SHP77 treated with DMSO at 0.1 percent for 48 hours (cell line): ENCODE results near the gene GATC.
"Not testable (repeated sequence)": the region's sequence is repeated elsewhere in the genome, so short reads cannot be mapped to it uniquely, and the experiment has no call there.

ENCODE experiments used
- DNase-seq: peaks from one replicate; lab custom pipeline; 2025; lab: John Stamatoyannopoulos, UW

GATC gene

DNA sequence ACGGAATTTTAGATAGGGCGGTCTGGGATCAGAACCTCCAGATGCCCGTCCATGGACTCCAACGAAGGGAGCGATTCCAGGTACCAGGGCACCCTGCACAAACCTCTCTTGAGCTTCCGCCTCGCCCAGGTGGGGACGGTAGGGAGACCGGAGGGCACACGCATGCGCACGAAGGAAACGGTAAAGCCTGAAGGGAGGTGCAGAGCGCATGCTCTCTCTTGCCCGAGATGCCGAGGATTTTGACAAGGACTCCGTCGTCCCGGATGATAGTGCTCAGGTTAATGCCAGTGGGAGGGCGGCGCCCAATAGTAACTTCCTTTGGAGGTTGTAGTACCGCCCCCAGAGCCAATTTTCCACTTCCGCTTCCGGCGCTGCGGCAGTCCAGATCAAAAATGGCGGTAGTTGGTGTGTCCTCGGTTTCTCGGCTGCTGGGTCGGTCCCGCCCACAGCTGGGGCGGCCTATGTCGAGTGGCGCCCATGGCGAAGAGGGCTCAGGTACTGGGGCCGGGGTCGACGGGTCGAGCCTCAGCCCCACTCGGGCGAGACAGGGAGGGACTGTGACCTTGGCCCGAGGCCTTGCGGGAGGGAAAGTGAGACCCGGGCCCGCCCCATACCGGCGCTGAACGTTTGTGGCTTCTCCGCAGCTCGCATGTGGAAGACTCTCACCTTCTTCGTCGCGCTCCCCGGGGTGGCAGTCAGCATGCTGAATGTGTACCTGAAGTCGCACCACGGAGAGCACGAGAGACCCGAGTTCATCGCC lies 8.3 kb upstream of the GATC start, which contains the start of gene COX6A1:
TSS of gene COX6A1 (plus strand) at position 379 of the 760 bp plus-strand sequence. CDS start at position 393, 14 bp downstream.
- DNase-seq = peak; percentile 100

DNA sequence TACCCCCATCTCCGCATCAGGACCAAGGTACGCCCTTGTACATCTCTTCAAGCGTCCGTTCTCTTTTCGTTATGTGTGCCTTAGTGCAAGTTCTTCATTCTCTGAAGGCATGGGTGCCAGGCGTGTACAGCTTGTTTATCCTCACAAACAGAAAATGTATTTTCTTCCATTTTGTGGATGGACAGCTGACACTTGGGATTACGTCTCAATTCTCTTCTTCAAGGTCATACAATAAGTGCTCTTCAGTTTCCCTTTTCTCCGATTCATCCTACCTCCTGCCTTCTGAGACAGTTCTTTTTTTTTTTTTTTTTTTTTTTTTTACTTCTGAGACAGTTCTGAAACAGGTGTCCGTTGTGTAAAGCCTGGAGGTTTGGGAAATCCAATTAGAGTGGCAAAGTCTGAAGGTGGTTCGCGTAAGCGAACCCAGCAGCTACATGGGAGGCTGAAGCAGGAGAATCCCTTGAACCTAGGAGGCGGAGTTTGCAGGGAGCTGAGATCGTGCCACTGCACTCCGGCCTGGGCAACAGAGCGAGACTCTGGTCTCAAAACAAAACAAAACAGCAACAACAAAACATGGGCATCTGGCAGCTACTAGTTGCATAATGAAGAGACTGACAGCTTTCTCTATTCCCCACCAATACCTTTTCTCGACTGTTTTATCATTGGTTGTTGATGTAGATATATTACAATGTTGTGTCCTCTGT lies 7.6 kb upstream of the GATC start:
- DNase-seq = no peak

DNA sequence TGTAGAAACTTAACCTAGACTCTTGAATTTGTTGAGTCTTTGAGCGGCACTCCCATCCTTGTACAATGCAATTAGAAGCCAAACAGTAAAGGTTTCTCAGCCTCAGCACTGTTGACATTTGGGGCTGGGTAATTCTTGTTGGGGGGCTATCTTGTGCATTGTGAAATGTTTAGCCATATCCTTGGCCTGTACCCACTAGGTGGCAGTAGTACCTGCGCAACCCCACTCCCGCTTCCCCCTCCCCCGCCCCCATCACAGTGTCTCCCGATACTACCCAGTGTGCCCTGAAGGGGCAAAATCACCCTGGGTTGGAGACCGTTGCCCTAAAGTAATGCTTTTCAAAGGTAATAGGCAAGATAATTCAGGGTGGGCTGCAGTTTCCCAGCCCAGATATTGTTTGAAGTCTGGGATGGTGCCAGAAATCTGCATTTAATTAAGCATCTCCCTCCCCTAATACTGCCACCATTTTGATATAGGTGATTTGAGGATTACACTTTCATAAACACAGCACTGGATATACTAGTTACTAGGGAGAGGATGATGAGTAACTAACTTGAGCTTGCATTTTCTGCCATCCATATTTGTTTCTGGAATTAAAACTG lies 6.5 kb upstream of the GATC start:
- peak; percentile 34 for DNase-seq

DNA sequence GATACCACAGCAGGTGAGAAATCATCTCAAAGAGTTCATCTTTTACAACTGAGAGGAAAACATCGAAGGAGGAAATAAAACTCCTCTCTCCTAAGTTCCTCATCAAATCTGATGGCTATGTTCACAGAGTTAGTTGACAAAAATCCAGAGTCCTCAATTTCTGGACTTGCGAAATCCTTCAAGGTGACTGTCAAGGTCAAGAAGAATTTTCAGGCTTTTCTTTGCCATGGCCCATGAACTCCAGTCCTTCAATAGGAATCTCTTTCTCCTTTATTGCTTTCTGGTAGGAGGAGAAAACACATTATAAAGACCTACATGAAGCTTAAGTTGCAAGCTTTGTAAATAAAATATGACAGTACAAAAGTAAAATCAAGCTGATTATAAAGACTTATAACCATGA lies 1.6 kb upstream of the GATC start:
- no peak for DNase-seq

DNA sequence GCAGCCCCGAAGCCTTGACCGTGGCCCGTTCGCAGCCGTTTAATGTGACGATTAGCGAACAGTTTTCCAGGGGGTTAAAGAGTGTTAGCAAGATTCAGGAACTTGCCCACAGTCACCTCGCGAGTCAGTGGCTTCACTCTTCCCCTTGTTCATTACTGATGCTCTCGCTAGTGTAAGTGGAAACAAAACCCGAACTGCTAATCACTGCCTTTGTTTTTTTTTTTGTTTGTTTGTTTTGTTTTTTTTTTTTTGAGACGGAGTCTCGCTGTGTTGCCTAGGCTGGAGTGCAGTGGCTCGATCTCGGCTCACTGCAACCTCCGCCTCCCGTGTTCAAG lies 567 bp downstream of the GATC start:
- DNase-seq = not testable (repeated sequence)

DNA sequence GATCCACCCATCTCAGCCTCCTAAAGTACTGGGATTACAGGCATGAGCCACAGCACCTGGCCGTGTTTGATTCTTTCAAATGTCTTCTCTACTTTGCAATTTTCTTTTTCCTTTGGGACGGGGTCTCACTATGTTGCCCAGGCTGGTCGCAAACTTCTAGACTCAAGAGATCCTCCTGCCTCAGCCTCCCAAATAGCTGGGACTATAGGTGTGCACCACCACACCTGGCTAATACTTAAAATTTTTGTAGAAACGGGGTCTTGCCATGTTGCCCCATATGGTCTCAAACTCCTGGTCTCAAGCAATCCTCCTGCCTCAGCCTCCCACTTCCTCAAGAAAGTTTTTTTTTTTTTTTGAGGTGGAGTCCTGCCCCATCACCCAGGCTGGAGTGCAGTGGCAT lies 1.7 kb downstream of the GATC start:
- no peak for DNase-seq

DNA sequence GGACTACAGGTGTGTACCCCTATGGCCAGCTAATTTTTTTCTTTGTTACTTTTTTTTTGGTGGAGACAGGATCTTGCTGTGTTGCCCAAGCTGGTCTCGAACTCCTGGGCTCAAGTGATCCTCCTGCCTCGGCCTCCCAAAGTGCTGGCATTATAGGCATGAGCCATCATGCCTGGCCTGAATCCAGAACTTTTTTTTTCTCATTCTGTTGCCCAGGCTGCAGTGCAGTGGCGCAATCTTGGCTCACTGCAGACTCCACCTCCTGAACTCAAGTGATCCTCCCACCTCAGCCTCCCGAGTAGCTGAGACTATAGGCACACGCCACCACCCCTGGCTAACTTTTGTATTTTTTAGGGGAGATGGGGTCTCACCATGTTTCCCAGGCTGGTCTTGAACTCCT lies 6.3 kb downstream of the GATC start:
- DNase-seq = not testable (repeated sequence)

DNA sequence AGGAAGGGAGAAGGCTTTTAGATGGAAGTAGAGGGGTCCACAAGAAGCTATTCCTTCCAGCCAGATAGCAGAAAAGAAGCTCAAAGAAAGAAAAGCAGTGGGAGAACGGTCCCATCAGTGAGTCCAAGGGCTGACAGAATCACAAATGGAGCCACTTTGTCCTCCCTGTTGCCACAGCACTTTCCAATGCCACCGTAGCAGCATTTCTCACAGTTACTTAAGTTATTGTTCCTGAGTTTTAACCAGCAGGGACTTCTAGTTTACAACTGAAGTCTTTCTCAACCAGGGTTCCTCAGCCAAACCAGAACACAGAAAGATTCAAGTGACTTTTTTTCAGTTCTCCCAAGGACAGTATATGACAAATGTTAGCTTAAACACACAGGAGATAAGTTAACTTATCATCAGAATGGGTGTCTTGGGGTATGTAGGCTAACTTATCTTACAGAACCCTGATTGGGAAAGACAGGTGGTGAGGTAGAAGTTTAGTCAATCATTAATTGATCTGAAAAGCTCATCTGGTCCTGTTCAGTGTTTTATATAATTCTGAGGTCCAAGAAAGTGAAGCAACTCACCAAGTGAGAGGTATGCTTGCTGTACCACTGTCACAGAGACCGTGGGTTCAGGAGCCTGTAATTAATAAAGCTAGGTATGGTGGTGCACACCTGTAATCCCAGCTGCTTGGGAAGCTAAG lies 7.0 kb downstream of the GATC start:
- DNase-seq = no peak

DNA sequence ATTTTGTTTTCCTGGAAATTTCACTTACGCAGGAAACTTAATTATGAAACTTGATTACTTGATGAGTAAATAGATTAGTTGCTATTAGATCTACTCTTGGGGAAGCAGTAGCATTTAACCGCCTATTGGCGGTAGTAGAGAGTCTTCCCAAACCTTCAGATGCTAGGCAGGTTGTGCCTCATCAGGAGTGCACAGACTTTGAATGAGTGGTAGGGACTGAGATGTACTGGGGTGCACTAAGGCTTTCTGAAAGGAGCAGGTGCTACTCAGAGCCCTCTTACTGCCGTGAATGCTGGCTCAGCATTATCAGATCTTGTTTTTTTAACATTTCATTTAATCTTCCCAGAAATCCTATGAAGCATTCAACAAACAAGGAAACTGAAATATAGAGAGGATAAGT lies 7.7 kb downstream of the GATC start:
- no peak for DNase-seq

DNA sequence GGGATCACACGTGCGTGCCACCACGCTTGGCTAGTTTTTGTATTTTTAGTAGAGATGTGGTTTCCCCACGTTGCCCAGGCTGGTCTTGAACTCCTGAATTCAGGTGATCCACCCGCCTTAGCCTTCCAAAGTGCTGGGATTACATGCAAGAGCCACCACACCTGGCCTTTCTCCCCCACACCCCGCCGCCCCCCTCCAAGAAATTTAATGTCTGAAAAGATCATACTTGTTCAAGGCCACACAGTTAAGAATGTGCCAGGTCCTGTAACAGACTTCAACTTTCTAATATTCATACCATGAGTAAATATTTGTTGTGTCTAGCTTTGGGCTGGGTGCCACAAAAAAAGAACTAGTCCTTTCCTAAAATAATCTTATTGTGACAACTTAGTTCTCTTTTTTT lies 9.1 kb downstream of the GATC start:
- DNase-seq = no peak

DNA sequence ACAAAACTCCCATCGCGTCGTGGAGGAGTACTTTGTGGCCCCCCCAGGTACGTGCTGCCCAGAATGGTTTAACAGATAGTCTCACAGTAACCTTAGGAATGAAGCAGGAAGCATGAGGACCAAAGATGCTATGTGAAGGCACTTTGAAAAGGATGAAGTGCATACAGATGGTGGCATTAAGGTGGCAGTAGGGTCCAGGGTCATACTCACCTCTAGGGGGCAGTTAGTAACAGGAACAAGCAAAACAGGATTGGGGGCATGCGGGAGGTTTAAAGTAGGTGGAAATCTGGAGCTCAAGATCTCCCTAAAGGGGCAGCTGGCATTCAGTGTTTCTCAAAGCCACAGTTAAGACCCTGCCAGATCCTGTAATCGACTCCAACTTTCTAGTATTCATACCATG lies 10.9 kb downstream of the GATC start:
- no peak for DNase-seq

DNA sequence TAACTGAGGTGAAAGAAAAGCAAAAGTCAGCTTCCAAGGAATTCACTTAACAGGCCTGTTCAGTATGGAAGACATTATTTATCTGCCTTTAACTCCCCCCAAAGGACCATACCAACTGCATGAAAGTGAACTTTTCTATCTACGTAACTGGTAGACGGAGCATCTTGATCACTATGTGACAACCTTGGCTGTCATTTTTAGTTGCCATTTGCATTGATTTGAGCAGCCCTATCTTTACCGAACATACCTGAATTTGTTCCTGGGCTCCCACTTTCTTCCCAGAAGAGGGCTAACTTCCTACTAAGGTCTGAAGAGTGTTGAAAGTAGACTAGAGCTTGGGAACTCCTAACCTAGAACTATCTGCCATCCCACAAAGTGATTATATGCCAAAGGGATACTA lies 13.9 kb downstream of the GATC start:
- DNase-seq = no peak

DNA sequence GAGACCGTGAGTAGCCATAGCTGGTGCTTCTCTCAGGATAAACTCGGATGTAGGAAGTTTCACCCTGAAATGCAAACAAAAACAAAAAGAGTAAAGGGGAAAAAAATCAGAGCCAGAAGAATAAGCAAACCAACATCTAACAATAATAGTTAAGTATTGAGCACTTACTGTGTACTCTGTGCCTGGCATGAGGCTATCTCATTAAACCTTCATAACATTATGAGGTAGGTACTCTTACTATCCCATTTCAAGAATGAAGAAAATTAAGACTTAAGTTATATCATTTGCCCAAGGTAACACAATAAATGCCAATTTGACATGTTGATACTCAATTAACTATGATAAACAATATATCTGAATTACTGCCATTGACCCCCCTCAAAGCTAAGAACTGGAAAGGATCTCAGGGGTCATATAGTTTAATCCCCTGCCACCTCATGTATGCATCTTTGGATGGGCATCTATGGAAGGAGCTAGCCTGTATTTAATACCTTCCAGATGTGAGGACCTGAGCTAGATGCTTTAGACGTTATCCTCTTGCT lies 15.9 kb downstream of the GATC start:
- DNase-seq = no peak

DNA sequence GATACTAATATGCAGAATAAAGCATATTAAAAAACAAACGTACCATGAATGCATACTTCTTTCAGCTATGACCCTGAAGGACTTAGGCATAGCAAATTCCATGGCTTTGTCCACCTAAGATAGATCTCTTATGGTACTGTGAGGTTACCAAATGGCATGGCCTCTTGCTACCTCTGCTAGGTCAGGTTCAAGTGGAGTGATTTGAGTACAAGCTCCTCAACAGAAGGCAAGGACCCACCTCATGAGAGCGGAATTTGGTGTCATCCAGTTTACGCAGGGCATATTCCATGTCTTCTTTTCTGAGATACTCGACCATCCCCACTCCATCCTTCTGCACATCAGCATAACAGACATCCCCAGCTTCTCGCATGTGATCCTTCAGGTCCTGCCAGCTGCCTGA lies 17.5 kb downstream of the GATC start:
- DNase-seq = no peak

DNA sequence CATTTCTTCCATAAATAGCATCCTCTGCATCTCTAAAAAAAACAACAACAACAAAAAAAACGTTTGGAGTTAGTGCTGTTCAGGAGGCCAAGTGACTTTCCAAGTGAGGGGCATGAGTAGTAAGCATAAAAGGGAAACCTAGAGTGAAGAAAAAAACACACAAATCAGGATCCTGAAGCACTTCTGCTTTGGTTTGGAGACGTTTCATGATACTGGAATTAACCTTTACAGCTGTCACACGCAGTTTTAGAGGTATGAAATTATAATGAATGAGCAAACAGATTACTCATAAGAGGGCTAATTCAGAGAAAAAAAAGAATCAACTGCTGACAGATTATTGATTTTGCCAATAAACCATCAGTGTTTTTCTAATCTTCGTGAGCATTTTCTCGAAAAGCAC lies 19.5 kb downstream of the GATC start:
- no peak for DNase-seq

DNA sequence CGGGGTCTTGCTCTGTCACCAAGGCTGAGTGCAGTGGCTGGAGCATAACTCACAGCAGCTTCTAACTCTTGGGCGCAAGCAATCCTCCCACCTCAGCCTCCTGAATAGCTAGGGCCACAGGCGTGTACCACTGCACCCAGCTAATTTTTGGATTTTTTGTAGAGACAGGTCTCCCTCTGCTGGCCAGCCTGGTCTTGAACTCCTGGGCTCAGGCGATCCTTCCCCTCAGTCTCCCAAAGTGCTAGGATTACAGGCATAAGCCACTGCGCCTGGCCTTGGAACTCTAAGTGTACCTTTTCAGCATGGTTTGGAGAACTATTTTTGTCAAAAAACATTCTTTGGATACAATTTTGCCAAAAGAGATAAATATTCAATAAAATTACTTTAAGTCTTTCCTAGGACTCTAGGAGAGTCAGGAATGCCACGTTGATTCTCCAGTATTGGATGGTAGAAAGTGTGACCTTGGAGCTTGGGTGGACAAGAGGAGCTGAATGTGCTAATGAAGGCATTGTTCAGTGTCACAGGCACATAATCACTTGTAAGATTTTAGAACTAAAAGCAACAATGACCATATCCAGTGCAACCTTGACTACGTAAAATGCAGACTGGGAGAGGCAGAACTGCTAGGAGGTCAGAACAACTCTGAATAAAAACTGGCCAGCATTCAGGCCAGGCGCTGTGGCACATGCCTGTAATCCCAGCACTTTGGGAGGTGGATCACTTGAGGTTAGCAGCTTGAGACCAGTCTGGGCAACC lies 20.5 kb downstream of the GATC start:
- no peak for DNase-seq

DNA sequence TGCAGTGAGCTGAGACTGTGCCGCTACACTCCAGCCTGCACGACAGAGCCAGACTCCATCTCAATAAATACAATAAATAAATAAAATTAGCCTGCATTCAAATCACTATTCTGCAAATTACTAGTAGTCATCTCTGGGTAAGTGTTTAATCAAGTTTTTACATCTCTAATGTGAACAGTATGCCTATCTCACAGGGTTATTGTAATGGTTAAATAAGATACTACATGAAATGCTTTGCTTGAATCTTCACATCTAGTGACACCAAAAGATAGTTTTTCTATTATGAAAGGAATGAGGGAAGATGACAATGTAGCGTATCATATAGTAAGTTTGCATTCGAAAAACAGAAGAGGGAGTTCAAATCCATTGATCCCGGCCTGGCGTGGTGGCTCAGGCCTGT lies 21.2 kb downstream of the GATC start:
- no peak for DNase-seq

DNA sequence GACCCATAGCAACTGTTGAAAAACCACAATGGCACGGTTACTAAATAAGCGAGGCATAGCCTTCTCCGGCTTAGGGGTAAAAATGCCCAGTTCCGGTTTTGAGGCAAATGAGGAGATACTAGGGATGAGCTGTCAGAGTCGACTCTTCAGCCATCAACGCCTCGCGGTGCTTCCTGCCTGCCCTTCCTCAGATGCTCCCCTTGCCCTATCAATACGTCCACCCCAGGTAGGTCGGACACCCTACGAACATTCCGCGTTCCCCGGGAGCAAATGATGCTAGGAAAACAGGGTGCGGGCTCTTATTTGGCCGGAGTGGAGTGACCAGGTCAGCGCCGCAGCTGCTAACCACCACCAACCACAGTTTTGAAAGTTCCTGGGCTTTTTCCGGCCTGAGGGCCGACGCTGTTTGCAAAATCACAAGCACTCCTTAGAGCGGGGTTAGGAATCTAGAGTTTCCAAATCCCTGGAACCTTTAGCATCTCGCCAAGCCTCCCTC lies 22.1 kb downstream of the GATC start:
- no peak for DNase-seq

DNA sequence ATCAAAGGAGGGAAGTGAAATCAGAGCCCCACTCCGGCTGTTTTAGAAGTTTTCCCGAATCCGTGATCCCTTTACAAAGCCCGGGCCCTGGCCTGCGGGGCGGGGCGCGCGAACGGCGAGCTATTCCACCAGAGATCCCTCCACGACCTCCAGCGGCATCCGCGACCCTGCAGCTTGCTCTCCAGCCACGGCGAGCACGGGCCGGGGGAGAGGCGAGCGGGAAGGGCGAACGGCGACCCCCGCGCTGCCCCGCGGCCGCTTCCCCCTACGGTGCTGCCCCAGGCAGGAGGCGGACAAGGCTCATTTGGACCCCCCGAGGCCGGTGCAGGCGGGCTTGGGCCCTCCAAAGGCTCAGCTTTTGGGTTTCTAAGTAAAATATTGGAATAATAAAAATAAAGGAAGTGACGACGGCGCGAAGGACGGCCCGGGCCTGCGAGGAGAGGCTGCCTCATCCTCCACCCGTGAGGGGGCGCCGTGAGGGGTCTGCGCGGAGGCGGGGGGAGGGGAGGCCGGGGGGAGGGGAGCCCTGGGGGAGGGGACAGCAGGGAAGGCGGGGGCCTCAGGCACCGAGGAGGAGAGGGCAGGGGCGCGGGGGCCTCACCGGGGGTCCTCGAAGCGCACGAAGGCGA lies 22.7 kb downstream of the GATC start:
- DNase-seq = no peak

DNA sequence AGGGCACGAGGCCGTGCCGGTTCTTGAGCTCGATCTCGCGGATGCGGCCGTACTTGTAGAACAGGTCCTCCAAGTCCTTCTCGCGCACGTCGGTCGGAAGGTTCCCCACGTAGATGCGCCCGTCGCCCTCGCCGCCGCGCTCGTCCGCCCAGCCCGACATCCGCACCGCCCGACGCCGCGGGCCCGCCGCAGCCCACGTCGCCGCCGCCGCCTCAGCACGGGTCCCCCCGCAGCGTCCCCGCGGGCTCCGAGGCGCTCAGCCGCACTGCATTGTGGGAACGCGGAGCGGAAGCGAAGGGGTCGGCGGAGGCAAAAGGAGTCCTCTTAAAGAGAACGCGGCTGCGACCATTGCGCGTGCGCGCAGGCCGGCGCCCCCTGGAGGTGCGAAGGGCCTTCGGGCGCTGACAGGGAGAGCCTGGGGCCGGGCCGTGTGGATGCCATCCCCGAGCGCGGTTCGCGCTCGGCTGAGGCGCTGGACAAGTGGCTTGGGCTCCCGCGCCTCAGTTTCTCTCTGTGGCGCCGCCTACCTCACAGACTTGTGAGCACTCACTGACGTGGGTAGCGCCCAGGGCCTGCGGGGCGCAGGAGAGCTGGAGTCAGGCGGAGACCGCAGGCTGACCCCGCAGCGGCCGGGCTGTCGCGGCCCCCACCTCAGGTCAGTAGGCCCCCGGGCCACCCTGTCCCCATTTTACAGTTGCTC lies 23.4 kb downstream of the GATC start, which contains the start of gene SRSF9:
TSS of gene SRSF9 (minus strand) at position 299 of the 700 bp plus-strand sequence. CDS start at position 160, 139 bp downstream.
- DNase-seq = peak; percentile 93
